ENCODE measurements around the gene EPM2A. TPM values are rescaled to one million over a fixed set of nuclear protein-coding genes. Genes with fewer than 3 reads are reported as not detected.

EPM2A gene
- total and polyA plus RNA-seq, 7 donors = 2.3 to 79.5 (median 66.5) TPM

DNA sequence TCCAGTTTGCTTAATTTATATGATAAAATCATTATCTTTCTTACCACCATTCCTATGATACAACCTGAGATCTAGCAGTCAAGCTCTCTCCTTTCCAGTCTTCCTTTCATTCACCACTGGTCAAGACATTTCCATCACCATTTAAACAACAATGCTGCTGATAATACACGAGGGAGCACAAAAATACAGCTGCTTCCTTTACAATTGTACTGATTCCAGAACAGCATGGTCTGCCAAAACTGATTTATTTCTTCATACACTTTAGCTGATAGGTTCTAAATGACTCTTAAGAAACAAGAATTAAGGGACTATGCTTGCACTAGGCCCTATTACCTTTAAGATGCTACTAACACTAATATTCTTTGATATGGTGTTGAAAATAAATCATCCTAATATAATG, 65.0 kb downstream of the EPM2A start:
- H3K9me3 ChIP-seq = no peaks in the 10 kb centered on the region
- H3K27me3 ChIP-seq = no peaks in the 10 kb centered on the region
- peaks cover 0 to 20% (median 14%) of the 10 kb centered on the region in 4 donors for H3K4me1 ChIP-seq
- H3K4me3 ChIP-seq = no peak overlapping the region
- intact Hi-C loops (cut with DNase I) = no loop called here
- 60 to 69% methylated on average over 1 of the region's 1 CpG for WGBS, 2 donors
- DNase-seq = no peak
- no peaks in the 10 kb centered on the region for H3K36me3 ChIP-seq
- H3K27ac ChIP-seq = peak overlapping the region in 3 of 4 donors; percentile 43 to 67 (median 45)
- TF ChIP-seq POLR2A (IDR thresholded peaks at IDR 0.05) = no peak
- no peak for TF ChIP-seq POLR2AphosphoS5 (IDR thresholded peaks at IDR 0.05)

DNA sequence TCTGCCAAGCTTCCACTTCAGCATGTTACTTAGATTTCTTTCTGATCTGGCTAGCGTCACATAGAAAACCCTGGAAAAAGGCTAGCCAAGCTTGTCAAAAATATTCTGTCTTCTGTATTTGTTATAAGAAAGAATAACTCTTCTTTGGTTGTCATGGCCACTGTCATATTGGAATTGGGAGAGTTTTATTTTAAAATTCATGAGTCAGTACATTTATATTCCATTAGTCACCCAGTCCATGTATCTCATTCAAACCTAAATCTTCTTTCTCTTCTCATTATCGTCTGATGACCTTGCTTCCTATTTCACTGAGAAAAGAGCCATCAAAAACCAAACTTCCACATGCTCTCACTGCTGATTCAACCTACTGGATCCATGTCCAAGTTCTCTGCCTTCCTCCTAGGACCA, 65.7 kb downstream of the EPM2A start:
- WGBS, 2 donors = 81 to 88% methylated on average over 2 of the region's 2 CpGs
- TF ChIP-seq POLR2A (IDR thresholded peaks at IDR 0.05) = no peak
- peak in 2 of 4 donors; percentile 65 to 72 for TF ChIP-seq POLR2AphosphoS5 (IDR thresholded peaks at IDR 0.05)
- H3K9me3 ChIP-seq = no peaks in the 10 kb centered on the region
- H3K27me3 ChIP-seq = no peaks in the 10 kb centered on the region
- no peak overlapping the region for H3K4me3 ChIP-seq
- peak overlapping the region in 3 of 4 donors; percentile 43 to 67 (median 45) for H3K27ac ChIP-seq
- no peaks in the 10 kb centered on the region for H3K36me3 ChIP-seq
- no peak for DNase-seq
- H3K4me1 ChIP-seq = peaks cover 0 to 20% (median 14%) of the 10 kb centered on the region in 4 donors
- intact Hi-C loops (cut with DNase I) = no loop called here

DNA sequence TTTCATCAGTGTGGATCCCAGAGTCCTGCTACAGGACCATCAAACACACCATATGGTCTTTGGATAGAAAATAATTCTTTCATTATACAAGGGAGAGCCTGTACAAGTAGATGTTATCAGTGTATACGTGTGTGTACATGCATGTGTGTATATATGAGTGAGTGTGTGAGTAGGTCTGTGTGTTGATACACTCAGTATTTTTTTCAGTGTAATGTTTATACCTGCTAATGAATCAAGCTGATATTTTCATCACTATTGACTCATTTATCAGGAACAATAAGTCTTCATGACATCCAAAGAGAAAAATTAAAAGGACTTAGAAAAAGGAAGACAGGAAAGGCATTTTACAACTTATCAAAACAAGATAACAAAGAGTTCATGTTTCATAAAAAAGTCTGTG, 66.5 kb downstream of the EPM2A start:
- DNase-seq = no peak
- peak overlapping the region in 2 of 4 donors; percentile 43 to 45 for H3K27ac ChIP-seq
- H3K27me3 ChIP-seq = no peaks in the 10 kb centered on the region
- no peaks in the 10 kb centered on the region for H3K36me3 ChIP-seq
- no peak overlapping the region for H3K4me3 ChIP-seq
- H3K9me3 ChIP-seq = no peaks in the 10 kb centered on the region
- TF ChIP-seq EP300 (IDR thresholded peaks at IDR 0.05) (no peak), POLR2A (IDR thresholded peaks at IDR 0.05) (no peak), POLR2AphosphoS5 (IDR thresholded peaks at IDR 0.05) (no peak)
- TF ChIP-seq, protein P1, sequence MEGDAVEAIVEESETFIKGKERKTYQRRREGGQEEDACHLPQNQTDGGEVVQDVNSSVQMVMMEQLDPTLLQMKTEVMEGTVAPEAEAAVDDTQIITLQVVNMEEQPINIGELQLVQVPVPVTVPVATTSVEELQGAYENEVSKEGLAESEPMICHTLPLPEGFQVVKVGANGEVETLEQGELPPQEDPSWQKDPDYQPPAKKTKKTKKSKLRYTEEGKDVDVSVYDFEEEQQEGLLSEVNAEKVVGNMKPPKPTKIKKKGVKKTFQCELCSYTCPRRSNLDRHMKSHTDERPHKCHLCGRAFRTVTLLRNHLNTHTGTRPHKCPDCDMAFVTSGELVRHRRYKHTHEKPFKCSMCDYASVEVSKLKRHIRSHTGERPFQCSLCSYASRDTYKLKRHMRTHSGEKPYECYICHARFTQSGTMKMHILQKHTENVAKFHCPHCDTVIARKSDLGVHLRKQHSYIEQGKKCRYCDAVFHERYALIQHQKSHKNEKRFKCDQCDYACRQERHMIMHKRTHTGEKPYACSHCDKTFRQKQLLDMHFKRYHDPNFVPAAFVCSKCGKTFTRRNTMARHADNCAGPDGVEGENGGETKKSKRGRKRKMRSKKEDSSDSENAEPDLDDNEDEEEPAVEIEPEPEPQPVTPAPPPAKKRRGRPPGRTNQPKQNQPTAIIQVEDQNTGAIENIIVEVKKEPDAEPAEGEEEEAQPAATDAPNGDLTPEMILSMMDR (IDR thresholded peaks at IDR 0.05) = no peak
- H3K4me1 ChIP-seq = peaks cover 0 to 20% (median 13%) of the 10 kb centered on the region in 4 donors
- intact Hi-C loops (cut with DNase I) = no loop called here
- WGBS, 2 donors = 82 to 88% methylated on average over 1 of the region's 1 CpG

DNA sequence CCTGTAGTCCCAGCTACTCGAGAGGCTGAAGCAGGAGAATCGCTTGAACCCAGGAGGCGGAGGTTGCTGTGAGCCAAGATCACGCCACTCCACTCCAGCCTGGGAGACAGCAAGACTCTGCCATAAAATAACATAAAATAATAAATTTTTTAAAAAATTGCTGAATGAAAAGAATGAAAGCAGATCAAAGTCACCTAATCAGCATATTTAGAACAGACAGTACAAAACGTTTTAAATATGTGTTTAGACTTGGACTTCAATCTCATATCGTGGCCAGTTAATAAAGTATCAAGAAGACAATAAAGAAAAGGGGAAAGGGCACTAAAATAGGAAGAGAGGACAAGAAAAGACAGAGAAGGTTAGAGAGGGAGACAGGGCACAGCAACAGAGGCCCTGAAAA, 74.6 kb downstream of the EPM2A start:
- H3K27me3 ChIP-seq = no peaks in the 10 kb centered on the region
- DNase-seq = no peak
- no peaks in the 10 kb centered on the region for H3K4me1 ChIP-seq
- TF ChIP-seq, protein P1 (IDR thresholded peaks at IDR 0.05) = no peak
- no peak for TF ChIP-seq EP300 (IDR thresholded peaks at IDR 0.05)
- no peak for TF ChIP-seq POLR2A (IDR thresholded peaks at IDR 0.05)
- no peak for TF ChIP-seq POLR2AphosphoS5 (IDR thresholded peaks at IDR 0.05)
- no peaks in the 10 kb centered on the region for H3K9me3 ChIP-seq
- intact Hi-C loops (cut with DNase I) = no loop called here
- H3K36me3 ChIP-seq = peaks cover 0 to 4% (median 0%) of the 10 kb centered on the region in 4 donors
- 75 to 90% methylated on average over 6 of the region's 6 CpGs for WGBS, 2 donors
- H3K4me3 ChIP-seq = no peak overlapping the region
- no peak overlapping the region for H3K27ac ChIP-seq

DNA sequence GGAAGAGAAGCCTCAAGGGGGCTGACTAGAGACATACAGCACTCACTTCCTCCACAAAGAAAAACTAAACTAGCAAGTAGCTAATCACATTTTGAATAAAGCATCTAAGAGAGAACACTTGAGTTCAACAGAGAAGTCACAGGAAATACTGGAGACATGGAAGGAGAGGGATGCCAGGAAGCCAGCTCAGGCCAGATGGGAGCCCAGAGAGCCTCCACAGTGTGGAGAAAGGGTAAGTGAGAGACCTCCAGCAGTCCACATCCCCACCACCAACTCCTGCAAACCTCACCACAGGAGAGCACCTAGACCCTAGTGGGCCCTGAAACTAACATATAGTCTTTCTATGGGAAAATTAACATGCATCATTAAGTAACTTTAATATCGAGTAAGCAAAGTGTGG, 79.2 kb downstream of the EPM2A start:
- Histone ChIP-seq H3K27me3 (no peaks in the 10 kb centered on the region), H3K36me3 (peaks cover 0 to 4% (median 0%) of the 10 kb centered on the region in 4 donors), H3K4me3 (no peak overlapping the region), H3K27ac (no peak overlapping the region), H3K4me1 (no peaks in the 10 kb centered on the region), H3K9me3 (no peaks in the 10 kb centered on the region)
- 98% methylated on average over 1 of the region's 1 CpG for WGBS, 2 donors
- intact Hi-C loops (cut with DNase I) = no loop called here
- TF ChIP-seq, protein P1 (IDR thresholded peaks at IDR 0.05) = no peak
- TF ChIP-seq EP300 (IDR thresholded peaks at IDR 0.05) (no peak), POLR2AphosphoS5 (IDR thresholded peaks at IDR 0.05) (no peak), POLR2A (IDR thresholded peaks at IDR 0.05) (no peak)
- no peak for DNase-seq

DNA sequence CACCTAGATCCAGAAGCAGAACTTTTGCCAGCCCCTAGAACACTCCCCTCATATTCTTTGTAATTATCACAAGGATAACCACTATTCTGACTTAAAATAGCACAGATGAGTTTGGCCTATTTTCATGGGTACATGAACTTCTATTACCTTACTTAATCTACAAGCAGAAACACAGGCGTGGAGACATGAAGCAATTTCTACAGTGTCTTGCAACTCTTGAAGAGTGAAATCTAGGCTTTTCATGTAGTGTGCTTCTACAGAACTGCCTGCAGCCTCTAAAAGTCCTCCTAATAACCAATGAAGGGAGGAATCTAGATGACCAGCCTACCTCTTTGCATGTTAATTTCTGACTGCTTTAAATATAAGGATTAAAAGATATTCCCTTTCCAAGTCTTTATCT, 82.7 kb downstream of the EPM2A start:
- no peak for TF ChIP-seq POLR2A (IDR thresholded peaks at IDR 0.05)
- TF ChIP-seq EP300 (IDR thresholded peaks at IDR 0.05) = no peak
- TF ChIP-seq, protein P1 (IDR thresholded peaks at IDR 0.05) = no peak
- TF ChIP-seq POLR2AphosphoS5 (IDR thresholded peaks at IDR 0.05) = no peak
- H3K4me3 ChIP-seq = no peak overlapping the region
- no peak overlapping the region for H3K27ac ChIP-seq
- H3K36me3 ChIP-seq = peaks cover 0 to 4% (median 0%) of the 10 kb centered on the region in 4 donors
- no peaks in the 10 kb centered on the region for H3K4me1 ChIP-seq
- no peaks in the 10 kb centered on the region for H3K9me3 ChIP-seq
- H3K27me3 ChIP-seq = no peaks in the 10 kb centered on the region
- DNase-seq = no peak
- intact Hi-C loops (cut with DNase I) = no loop called here
- WGBS, 2 donors = 92 to 93% methylated on average over 1 of the region's 1 CpG
